Dermis blood vessel endothelial cell (primary cell): ENCODE results near the gene BMPER. TPM values are rescaled to one million over a fixed set of nuclear protein-coding genes. Genes with fewer than 3 reads are reported as not detected.

Experiments used
- DNase-seq: peaks from one replicate; pipeline ENCODE4 v3.0.0; 2010
- total RNA-seq: library from RNA; depleted of rRNA; stranded (reverse); fragments of >200 nt; gene quantifications from 2 replicates; pipeline ENCODE4 v1.2.3, GENCODE V29; 2014

The BMPER gene
- total RNA-seq, 1 donor from 2014 or later = 1.0 TPM

DNA sequence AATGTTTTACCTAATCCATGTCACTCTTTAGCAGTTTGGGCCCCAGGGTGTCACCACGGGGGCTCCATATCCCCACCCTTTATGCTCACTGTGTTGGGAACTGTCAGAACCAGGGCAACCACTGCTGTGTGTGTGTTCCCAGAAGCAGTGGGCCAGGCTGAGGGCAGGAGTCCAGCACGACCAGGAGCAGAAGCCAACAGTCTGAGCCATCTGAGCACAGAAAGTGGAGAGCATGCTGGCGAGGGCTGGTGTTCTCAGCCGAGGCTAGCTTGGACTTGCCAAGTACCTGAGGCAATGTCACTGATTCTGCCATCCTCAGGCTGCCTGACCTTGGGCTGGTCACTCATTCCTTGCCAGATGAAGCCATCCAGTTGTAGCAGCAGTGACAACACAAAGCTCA, 285.0 kb downstream of the BMPER start:
- DNase-seq = no peak

DNA sequence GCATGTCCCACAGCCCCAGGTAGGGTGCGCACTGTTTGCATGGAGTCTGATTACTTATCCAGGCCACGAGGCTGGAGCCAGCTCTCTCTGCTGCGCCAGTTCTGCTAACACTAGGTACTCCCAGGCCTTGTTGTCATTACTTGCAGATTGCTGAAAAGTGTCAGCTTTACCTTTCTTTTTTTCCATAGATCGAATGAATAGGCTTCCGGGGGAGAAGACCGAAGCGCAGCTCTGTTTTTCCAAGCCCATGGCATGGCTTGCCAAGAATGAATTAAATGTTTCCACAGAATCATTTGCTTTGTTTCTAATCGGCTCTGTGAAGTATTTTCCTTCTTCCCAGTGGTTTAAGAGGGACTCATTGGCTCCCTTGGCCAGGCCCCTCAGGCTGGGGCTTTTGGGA, 285.8 kb downstream of the BMPER start:
- DNase-seq = no peak

DNA sequence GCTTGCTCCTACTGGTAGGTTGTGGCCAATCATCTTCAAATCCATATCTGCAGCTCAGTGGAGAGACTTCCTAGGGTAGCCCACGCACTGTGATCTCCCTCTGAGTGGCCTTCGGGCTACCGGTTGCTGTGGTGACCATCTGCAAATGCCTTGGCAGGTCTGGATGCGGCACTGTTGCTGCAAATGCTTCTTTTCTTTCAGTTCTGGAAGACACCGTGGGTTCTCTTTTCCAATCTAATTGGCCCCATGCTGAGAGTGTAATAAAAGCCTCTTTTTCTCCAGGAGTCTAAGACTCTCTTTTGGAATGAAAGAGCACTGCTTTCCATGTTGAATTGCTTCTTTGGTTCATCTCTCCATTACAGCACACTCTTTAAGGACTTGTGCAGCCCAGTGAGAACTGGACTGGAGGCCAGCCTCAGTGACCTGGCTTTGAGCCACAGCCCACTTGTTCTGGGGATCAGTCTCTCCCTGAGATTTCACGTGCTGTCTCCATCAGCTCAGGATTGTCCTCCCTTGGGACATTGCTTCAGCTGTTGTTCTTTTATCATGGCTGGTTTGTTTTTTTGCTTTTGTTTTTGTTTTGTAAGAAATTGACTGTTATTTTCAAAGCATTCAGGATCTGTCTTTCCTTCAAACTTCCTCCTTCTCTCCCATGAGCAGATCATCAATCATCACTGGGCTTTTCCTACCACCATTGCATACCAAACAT, 286.6 kb downstream of the BMPER start:
- no peak for DNase-seq

DNA sequence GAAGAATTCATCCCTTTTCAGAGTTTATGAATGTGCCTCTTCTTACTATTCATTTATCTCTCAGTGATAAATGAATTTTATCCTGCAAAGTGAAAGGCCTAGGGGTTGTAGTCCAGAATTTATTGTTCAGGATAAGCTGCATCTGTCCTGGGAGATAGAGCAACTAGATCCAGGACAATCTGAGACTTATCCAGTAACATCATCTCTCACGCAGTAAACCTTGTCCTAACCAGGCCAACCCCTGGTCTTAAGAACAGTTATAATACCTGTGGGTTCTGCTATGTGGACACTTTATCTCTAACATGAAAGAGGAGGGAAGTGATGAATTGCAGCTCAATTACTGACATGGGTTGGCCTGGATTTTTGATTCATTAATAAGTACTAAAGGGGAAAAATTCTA, 287.6 kb downstream of the BMPER start:
- no peak for DNase-seq

DNA sequence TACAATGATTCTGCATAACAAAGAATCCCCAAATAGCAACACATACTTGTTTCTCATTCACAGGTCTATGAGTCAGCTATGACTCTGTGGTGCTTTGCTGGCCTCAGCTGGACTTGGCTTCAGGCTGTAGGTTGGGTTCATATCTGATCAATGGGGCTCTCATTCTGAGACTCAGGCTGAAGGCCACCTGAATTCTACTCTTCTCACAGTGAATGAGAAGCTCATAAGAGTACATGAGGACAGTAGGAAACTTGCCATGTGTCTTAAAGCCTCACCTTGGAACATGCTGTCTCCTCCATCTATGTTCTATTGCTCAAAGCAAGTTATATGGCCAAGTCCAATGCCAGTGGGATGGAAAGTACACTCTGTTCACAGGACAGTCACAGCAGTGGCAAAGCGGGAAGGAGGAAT, 292.9 kb downstream of the BMPER start:
- DNase-seq = no peak
